A673 (cell line): ENCODE measurements around the gene CBL.

Source experiments
- CTCF ChIP-seq: fragments of 300-800, 200-600 bp; sonication (generic); conservative IDR thresholded peaks from 2 replicates; pipeline ENCODE4 v1.5.1; 2017; ENCODE audit warnings: low read depth, mild to moderate bottlenecking, antibody characterized with exemption, low read length, moderate library complexity, mixed read lengths
- EZH2 ChIP-seq: fragments of 200-600 bp; sonication (generic); IDR thresholded peaks from 2 replicates; pipeline ENCODE4 v1.6.1; 2017; ENCODE audit warnings: borderline replicate concordance, low read depth, mild to moderate bottlenecking, mixed read lengths, antibody characterized with exemption, low read length; ENCODE audit not compliant: poor library complexity, severe bottlenecking

GRCh38 chr11:119195680-119196079 is 10.5 kb upstream of the CBL start:
- no peak for TF ChIP-seq CTCF
- TF ChIP-seq EZH2 = no peak
